SW 1271 (cell line): ENCODE data around the gene ADAMTS5.

ENCODE experiments used
- DNase-seq, 2 experiments: peaks; one replicate each; lab custom pipeline; 2025; lab: John Stamatoyannopoulos, UW

ADAMTS5 gene

GRCh38 chr21:26967062-26967913, at the start of gene ADAMTS5:
ADAMTS5 (minus strand) TSS chr21:26967088; CDS start chr21:26966391, 697 bp downstream.
- no peak for DNase-seq

GRCh38 chr21:27001526-27001925, 34.6 kb upstream of the ADAMTS5 start:
- no peak for DNase-seq

DNA sequence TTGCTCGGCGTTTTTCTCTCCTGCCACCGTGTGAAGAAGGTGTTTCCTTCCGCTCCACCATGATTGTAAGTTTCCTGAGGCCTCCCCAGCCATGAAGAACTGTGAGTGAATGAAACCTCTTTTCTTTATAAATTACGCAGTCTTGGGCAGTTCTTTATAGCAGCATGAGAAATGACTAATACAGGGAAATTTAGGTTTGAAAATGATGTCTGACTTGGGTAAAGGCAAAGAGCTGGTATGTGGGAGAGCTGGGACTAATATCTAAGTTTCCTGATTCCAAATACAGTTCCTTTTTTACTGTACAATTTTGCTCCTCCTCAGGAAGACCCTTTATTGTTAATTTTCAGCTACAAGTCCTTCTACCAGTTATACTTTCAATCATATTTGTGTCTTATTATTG, 16.7 kb upstream of the ADAMTS5 start:
- DNase-seq = no peak

- no peak for DNase-seq
These were observed 15.9 kb upstream of the ADAMTS5 start for GRCh38 chr21:26982767-26983166.

DNA sequence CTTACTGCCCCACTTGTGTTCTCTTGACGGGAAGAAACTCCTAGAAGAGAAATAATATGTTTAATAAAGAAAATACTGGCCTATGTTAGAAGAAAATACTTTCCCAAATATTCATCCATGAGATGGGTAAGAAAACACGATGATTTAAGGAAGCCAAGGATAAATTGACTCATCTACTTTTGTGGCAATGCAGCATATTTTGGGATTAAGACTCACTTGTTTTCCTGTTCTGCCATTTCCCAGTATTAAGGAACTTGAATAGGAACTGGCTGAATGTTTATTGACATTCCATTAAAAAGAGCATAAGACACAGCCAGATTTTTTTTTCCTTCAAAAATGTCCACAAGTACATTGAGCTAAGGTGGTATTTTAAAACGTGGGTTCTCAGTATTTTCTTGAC, 10.9 kb upstream of the ADAMTS5 start:
- DNase-seq = no peak

GRCh38 chr21:26973226-26973625, 6.3 kb upstream of the ADAMTS5 start:
- no peak for DNase-seq

GRCh38 chr21:26972192-26972591, 5.3 kb upstream of the ADAMTS5 start:
- no peak for DNase-seq

DNA sequence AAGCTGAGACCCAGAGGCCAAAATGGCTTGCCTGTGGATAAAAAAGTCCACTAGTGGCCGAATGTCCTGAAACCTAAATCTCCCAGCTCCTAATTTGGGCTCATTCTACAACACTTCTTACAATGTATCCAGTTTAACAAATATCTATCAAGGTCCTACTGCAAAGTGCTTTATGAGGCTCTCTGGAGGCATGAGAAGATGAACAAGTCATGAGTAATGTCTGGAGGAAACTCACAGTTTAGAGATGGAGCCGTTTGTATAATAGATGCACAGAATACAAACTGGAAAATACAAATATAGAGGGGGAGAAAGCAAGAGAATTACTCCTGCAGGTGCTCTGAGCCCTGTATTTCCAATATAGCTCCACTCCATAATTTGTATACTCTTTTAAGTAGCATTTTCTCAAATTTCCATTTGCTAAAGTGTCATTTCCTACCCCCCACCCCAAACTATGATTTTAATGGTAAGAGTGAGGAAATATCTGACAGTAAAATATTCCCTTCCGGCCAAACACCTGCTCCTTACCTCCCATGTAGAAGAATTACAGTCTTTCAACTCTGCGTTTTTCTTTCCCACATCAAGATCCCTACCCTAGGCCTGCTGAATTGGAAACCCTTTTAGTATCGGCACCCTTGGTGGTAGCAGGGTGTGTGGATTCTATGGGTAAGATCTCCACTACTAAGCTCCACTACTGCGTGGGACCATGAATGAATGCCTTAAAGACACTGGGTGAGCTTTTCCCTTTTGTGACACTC, 3.3 kb upstream of the ADAMTS5 start:
- no peak for DNase-seq

GRCh38 chr21:26966649-26967061, 233 bp downstream of the ADAMTS5 start:
- no peak for DNase-seq

DNA sequence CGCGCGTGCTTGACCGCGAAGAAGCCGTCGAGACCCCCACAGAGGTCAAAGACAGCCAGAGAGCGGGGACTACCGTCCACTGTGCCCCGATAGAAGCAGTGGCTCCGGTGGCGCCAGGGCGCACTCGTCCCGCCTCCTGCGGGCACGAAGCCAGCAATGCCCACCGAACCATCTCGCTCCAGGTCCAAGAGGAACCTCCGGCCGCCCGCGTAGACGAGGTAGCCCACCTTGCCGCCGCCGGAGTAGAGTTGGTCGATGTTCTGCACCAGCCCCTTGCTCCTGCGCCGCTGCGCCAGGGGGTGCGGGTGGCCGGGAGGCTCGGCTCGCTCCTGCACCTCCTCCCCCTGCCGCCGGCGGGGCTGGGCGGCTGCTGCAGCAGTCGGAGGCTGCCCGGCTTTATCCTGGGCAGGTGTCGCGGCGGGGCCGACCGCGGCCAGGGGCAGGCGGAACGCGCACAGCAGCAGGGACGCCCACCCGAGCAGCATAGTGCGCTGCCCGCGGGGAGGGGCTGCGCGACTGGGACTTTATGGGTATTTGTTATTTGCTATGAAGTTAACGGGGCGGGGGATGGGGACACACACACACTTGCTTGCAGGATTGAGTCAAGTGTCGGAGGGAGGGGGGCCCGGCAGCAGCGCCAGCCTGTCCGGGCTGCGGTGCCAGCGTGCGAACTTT, 844 bp downstream of the ADAMTS5 start:
- no peak for DNase-seq

- no peak for DNase-seq
These were observed 1.6 kb downstream of the ADAMTS5 start for GRCh38 chr21:26965040-26965906.

- no peak for DNase-seq
These were observed 2.6 kb downstream of the ADAMTS5 start for GRCh38 chr21:26964170-26964778.

- DNase-seq = no peak
These were observed 4.2 kb downstream of the ADAMTS5 start for GRCh38 chr21:26962621-26963181.

- no peak for DNase-seq
These were observed 5.2 kb downstream of the ADAMTS5 start for GRCh38 chr21:26961698-26962097.

DNA sequence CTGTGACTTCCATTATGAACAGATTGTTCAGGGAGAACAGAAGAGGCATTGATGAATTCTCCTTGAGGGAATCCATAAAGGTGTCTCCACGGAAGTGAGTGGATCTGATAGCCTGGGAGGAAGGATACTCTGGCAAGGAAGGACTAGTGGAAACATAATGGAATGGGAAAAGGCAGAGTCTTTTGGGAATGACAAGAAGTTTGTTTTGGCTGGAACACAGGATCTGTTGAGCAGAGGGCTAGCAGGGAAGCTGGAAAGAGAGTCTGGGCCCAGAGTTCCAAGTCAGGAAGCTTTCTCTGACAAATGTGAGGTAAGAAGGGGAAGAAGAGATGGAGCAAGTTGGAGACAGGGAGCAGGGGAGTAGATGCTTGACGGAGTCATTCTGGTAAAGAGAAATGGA, 8.1 kb downstream of the ADAMTS5 start:
- DNase-seq = no peak

GRCh38 chr21:26956813-26957212, 10.1 kb downstream of the ADAMTS5 start:
- DNase-seq = no peak

DNA sequence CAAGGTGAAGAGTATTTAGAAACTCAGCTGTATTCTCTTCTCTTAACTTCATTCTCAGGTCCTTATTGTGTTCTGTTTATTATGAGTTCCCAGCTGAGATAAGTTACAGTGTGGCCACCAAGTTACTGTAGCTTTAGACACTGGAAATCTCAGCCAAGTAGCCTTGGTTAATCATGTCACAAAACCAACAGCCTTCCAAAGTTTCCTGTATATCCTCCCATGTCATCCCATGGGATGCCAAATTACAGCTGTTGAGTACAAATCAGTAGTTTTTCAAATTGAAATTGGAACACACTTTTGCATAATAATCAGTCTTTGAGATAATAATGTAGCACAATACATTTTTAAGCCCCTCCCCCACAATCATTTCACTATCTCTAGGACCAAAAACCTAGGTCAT, 10.7 kb downstream of the ADAMTS5 start:
- DNase-seq = no peak

- DNase-seq = no peak
These were observed 12.2 kb downstream of the ADAMTS5 start for GRCh38 chr21:26954662-26955121.

GRCh38 chr21:26952374-26953066, 14.4 kb downstream of the ADAMTS5 start:
- DNase-seq = no peak

DNA sequence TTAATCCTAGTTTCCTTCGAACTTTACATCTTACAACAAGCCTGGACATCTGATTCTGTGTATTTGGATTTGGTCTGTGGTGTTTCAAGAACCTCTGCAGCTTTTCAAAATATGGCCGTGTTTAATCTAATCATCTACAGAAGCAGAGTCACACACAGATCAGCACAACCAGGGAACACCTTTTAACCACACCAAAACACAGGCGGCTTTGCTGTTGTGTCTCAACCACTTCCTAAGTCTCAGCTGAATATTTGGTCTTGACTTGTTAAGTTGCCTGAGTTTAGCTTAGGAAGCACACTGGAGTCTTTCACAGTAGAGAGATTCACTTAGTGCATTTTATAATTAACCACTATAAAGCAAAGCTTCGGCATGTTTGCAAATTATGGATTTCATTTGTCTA, 17.1 kb downstream of the ADAMTS5 start:
- no peak for DNase-seq
